Choroid plexus epithelial cell (primary cell): Measurements from ENCODE around the gene VSIG4.

ENCODE experiments used
- DNase-seq: peaks from one replicate; pipeline ENCODE4 v3.0.0-alpha.2; 2010; ENCODE audit warnings: low read depth
- H3K4me3 ChIP-seq: 2 replicates; pipeline ENCODE4 v1.5.1; 2011; ENCODE audit warnings: low read depth, mild to moderate bottlenecking, control low read depth, low read length, moderate library complexity
- CTCF ChIP-seq: conservative IDR thresholded peaks from 2 replicates; pipeline ENCODE4 v1.5.1; 2011; ENCODE audit warnings: low read depth, mild to moderate bottlenecking, control low read depth, inconsistent platforms, low read length, moderate library complexity

The VSIG4 gene

GRCh38 chrX:66024570-66024969 is 15.3 kb downstream of the VSIG4 start:
- no peak overlapping the region for H3K4me3 ChIP-seq
- no peak for TF ChIP-seq CTCF
- no peak for DNase-seq

DNA sequence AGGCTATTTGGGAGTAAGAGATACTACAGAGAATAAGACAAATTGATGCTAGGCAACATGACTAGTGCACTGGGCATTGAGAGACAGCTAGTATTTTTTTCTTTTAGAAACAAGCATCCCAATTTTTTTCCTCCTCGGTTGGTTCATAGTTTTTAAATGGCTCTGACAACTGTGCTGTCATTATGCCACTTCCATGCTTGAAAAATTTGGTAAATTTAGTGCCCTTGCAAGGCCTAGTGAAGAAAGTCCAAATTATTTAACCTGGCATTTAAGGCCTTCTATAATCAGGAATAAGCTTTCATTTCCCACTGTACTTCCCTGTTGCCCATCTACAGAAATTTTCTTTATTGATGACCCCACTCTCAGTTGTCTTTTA is 15.8 kb downstream of the VSIG4 start:
- H3K4me3 ChIP-seq, result no peak overlapping the region
- no peak for DNase-seq
- no peak for TF ChIP-seq CTCF

- TF ChIP-seq CTCF, result no peak
- H3K4me3 ChIP-seq, result no peak overlapping the region
- no peak for DNase-seq
Measured at GRCh38 chrX:66023385-66024091, 16.3 kb downstream of the VSIG4 start.

DNA sequence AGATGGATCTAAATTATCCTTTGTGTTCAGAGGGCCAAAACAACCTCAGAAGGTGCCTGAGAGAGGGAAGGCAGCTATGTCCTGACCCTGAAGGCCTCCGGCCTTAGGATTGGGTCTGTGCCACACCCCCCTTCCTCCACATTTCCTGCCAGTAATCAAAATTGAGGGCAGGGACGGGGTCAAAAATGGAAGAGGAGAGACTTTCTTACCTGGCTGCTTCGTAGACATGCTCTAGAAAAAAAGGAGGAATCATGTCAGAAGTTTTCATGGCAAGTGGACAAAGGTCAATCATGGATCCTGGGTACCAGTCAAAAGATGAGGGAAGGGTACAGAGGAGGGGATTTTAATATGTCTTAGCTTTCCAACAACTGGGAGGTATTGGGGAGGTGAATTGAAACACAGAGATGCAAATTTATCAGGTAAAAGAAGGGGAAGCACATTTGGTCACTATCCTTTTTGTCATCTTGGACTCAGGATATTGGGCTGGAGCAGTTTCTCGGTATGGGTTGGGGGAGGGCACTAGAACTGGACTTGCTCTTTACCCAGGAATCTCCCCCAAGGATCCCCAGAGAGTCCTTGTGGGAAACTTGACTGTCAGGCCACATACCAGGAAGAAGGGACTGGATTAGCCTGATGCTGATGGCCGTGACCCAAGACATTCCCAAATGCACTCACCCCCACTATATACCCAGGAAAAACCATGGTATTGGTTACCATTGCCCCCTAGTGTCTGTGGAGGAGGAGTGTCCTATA is 17.1 kb downstream of the VSIG4 start:
- DNase-seq, result no peak
- no peak overlapping the region for H3K4me3 ChIP-seq
- no peak for TF ChIP-seq CTCF

GRCh38 chrX:66021765-66022631 is 17.9 kb downstream of the VSIG4 start:
- TF ChIP-seq CTCF, result no peak
- no peak for DNase-seq
- H3K4me3 ChIP-seq, result no peak overlapping the region

DNA sequence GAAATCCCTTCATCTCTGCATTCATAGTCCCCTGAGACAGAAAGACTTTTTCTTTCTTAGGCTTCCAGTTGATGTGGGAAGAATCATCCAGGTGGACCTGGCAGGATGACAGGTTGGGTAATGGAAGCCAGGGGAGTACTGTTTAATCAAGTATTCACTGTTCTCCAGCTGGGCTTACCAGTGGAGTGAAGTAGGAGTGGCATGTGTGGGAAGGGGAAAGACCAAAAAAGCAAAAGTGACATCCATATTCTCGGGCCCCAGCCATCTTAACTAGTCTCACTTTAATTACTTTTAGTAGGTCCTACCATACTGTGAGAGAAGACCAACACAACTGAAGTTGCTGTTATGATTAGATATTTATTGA is 18.5 kb downstream of the VSIG4 start:
- no peak for DNase-seq
- H3K4me3 ChIP-seq, result no peak overlapping the region
- no peak for TF ChIP-seq CTCF
